Mesenchymal stem cell (in vitro differentiated cells and primary cell): ENCODE measurements around the gene CREBRF.
"Not testable (repeated sequence)": the region's sequence is repeated elsewhere in the genome, so short reads cannot be mapped to it uniquely, and the experiment has no call there.

Source experiments
- DNase-seq: peaks from one replicate; pipeline ENCODE4 v3.0.0-alpha.2; 2013
- H2AFZ ChIP-seq: one replicate; pipeline ENCODE4 v1.6.1; 2013; ENCODE audit warnings: low read depth, mild to moderate bottlenecking, control low read depth, inconsistent platforms, low read length, moderate library complexity
- H2AK5ac ChIP-seq: 2 replicates; pipeline ENCODE4 v1.6.1; 2013; ENCODE audit warnings: low read length, moderate library complexity, mild to moderate bottlenecking, inconsistent platforms; ENCODE audit not compliant: severe bottlenecking
- H2BK120ac ChIP-seq: one replicate; pipeline ENCODE4 v1.6.1; 2013; ENCODE audit warnings: low read depth, mild to moderate bottlenecking, inconsistent platforms, low read length, moderate library complexity
- H2BK12ac ChIP-seq, 2 experiments: one replicate each; pipeline ENCODE4 v1.6.1; 2013; ENCODE audit warnings: inconsistent platforms in 2 of 2, low read length in 2 of 2, mild to moderate bottlenecking in 2 of 2, moderate library complexity in 2 of 2, control low read depth in 1 of 2
- H2BK15ac ChIP-seq: one replicate; pipeline ENCODE4 v1.6.1; 2013; ENCODE audit warnings: mild to moderate bottlenecking, low read depth, inconsistent platforms; ENCODE audit not compliant: poor library complexity, severe bottlenecking
- H2BK5ac ChIP-seq: 2 replicates; pipeline ENCODE4 v1.6.1; 2013; ENCODE audit warnings: low read depth, mild to moderate bottlenecking, low read length, control low read depth, inconsistent platforms; ENCODE audit not compliant: poor library complexity, severe bottlenecking
- H3K14ac ChIP-seq, 2 experiments: one replicate each; pipeline ENCODE4 v1.6.1; 2013; ENCODE audit warnings: inconsistent platforms in 2 of 2, low read length in 2 of 2, control low read depth in 1 of 2, mild to moderate bottlenecking in 1 of 2, moderate library complexity in 1 of 2
- H3K18ac ChIP-seq, 2 experiments: one replicate each; pipeline ENCODE4 v1.6.1; 2013; ENCODE audit warnings: inconsistent platforms in 2 of 2, low read length in 2 of 2, control low read depth in 1 of 2, low read depth in 1 of 2, mild to moderate bottlenecking in 1 of 2
- H3K23ac ChIP-seq, 2 experiments: one replicate each; pipeline ENCODE4 v1.6.1; 2013; ENCODE audit warnings: inconsistent platforms in 2 of 2, low read length in 2 of 2, mild to moderate bottlenecking in 2 of 2, moderate library complexity in 2 of 2, control low read depth in 1 of 2
- H3K27ac ChIP-seq: 2 replicates; pipeline ENCODE4 v1.5.1; 2013; ENCODE audit warnings: mild to moderate bottlenecking, moderate library complexity, low read length, control low read depth, inconsistent platforms; ENCODE audit not compliant: poor library complexity, severe bottlenecking
- H3K27me3 ChIP-seq, 2 experiments: 2 replicates each; pipeline versions ENCODE4 v1.6.1 to v1.7.0; 2013; ENCODE audit warnings: low read length in 2 of 2, mild to moderate bottlenecking in 2 of 2, moderate library complexity in 2 of 2, control low read depth in 1 of 2, inconsistent platforms in 1 of 2; ENCODE audit not compliant: control insufficient read depth in 1 of 2, insufficient read depth in 1 of 2
- H3K36me3 ChIP-seq, 2 experiments: 2 replicates each; pipeline versions ENCODE4 v1.6.1 to v1.7.0; 2013; ENCODE audit warnings: low read length in 2 of 2, control low read depth in 1 of 2, inconsistent platforms in 1 of 2, low read depth in 1 of 2, mild to moderate bottlenecking in 1 of 2; ENCODE audit not compliant: insufficient read depth in 2 of 2, control insufficient read depth in 1 of 2
- H3K4ac ChIP-seq, 2 experiments: one replicate each; pipeline ENCODE4 v1.6.1; 2013; ENCODE audit warnings: inconsistent platforms in 2 of 2, low read length in 2 of 2, mild to moderate bottlenecking in 2 of 2, moderate library complexity in 2 of 2, control low read depth in 1 of 2, low read depth in 1 of 2
- H3K4me1 ChIP-seq: 2 replicates; pipeline ENCODE4 v1.6.1; 2013; ENCODE audit warnings: low read depth, low read length, control low read depth; ENCODE audit not compliant: control insufficient read depth, insufficient read depth
- H3K4me2 ChIP-seq: 2 replicates; pipeline ENCODE4 v1.6.1; 2013; ENCODE audit warnings: low read length, mild to moderate bottlenecking, inconsistent platforms; ENCODE audit not compliant: poor library complexity, severe bottlenecking
- H3K4me3 ChIP-seq, 2 experiments: 2 replicates each; pipeline versions ENCODE4 v1.5.1 to v1.7.0; 2013; ENCODE audit warnings: low read length in 2 of 2, mild to moderate bottlenecking in 2 of 2, control low read depth in 1 of 2, low read depth in 1 of 2; ENCODE audit not compliant: insufficient read depth in 1 of 2
- H3K79me1 ChIP-seq: replicated peaks from 2 replicates; pipeline ENCODE4 v1.6.1; 2013; ENCODE audit warnings: mild to moderate bottlenecking, control low read depth, low read length, inconsistent platforms; ENCODE audit not compliant: poor library complexity, severe bottlenecking
- H3K9ac ChIP-seq: 2 replicates; pipeline ENCODE4 v1.7.0; 2013; ENCODE audit warnings: mild to moderate bottlenecking, low read length, moderate library complexity
- H3K9me3 ChIP-seq: 2 replicates; pipeline ENCODE4 v1.7.0; 2013; ENCODE audit warnings: mild to moderate bottlenecking, low read length; ENCODE audit not compliant: control insufficient read depth
- H4K8ac ChIP-seq: one replicate; pipeline ENCODE4 v1.6.1; 2013; ENCODE audit warnings: inconsistent platforms, mild to moderate bottlenecking, low read length, moderate library complexity
- H4K91ac ChIP-seq: one replicate; pipeline ENCODE4 v1.6.1; 2013; ENCODE audit warnings: mild to moderate bottlenecking, low read length, inconsistent platforms
- WGBS: methylation state at CpG from one replicate; pipeline ENCODE4 v1.1.7; 2013; ENCODE audit warnings: mixed read lengths; 5-methylcytosine and 5-hydroxymethylcytosine counted together

The CREBRF gene

DNA sequence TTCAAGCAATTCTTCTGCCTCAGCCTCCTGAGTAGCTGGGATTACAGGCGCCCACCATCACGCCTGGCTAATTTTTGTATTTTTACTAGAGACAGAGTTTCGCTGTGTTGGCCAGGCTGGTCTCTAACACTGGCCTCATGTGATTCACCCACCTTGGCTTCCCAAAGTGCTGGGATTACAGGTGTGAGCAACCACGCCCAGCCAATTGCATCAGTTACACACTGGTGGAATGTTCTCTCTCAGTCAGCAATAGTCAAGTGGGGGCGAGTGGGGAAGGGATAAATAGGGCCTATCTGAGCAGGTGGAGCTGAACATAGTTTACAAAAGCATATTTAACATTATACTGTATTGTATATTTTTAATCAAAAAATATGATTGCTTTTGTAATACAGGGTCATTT, 98.5 kb downstream of the CREBRF start:
- H4K8ac ChIP-seq, H2BK12ac ChIP-seq, H3K9ac ChIP-seq, H3K18ac ChIP-seq, H2AK5ac ChIP-seq, H3K9me3 ChIP-seq, H3K14ac ChIP-seq, H3K4me1 ChIP-seq, H4K91ac ChIP-seq, H3K27ac ChIP-seq, H3K4me3 ChIP-seq, H3K4ac ChIP-seq, H3K4me2 ChIP-seq, H2BK120ac ChIP-seq, H3K27me3 ChIP-seq, H2BK5ac ChIP-seq, H3K23ac ChIP-seq, H2AFZ ChIP-seq, H2BK15ac ChIP-seq, DNase-seq: not testable (repeated sequence)
- Histone ChIP-seq H3K79me1 (peaks cover 15% of the 10 kb centered on the region), H3K36me3 (peaks cover 39 to 68% of the 10 kb centered on the region in 2 experiments)
- 99% methylated on average over 4 of the region's 5 CpGs for WGBS

DNA sequence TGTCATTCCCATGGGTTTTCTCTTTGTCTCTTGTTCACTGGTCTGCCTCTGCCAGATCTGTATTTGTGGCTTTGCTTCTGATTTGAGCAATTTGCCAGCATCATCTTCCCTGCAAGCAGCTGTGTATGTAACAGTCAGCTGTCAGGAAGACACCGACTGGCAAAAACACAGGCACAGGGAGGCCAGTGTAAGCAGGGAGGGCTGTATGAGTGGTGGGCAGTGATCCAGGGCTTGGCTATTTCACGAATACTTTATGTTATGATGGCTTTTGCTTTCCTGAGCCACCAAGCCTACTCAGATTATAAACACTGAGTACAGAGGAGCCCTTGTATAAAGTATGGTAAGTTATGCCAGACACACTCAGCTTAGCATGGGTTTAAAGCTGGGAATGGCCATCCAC, 99.8 kb downstream of the CREBRF start:
- H3K23ac ChIP-seq, result no peak overlapping the region
- WGBS, result 50% methylated on average over 1 of the region's 2 CpGs

DNA sequence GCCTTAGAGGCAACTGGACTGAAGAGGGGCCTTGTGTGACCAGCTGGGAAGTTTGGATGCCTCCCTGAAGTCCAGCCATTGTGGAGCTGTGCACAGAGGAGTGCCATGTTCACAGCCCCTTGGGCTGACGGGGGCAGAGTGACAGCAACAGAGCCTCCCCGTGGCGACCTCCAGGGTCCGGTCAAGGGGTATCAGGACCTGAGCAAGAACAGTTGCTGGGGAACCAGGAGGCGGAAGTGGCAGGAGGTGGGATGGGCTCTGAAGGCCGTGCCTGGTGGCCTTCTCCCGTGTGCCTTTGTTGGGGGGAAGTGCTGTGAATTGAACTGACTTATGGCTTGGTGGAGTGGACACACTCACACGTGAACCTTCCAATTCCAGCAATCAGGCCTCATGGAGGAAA, 102.2 kb downstream of the CREBRF start:
- no peak overlapping the region for H2AK5ac ChIP-seq
- no peak overlapping the region for H3K27ac ChIP-seq
- H2BK12ac ChIP-seq, result no peak overlapping the region
- H3K14ac ChIP-seq, result no peak overlapping the region
- H3K23ac ChIP-seq, result no peak overlapping the region
- H3K4me1 ChIP-seq, result no peaks in the 10 kb centered on the region
- H3K4me2 ChIP-seq, result no peak overlapping the region
- H3K9ac ChIP-seq, result no peak overlapping the region
- H2AFZ ChIP-seq, result no peak overlapping the region
- no peak overlapping the region for H4K91ac ChIP-seq
- no peak overlapping the region for H4K8ac ChIP-seq
- H3K4me3 ChIP-seq, result no peak overlapping the region
- H3K79me1 ChIP-seq, result peaks cover 14% of the 10 kb centered on the region
- no peak overlapping the region for H2BK5ac ChIP-seq
- no peak for DNase-seq
- H3K4ac ChIP-seq, result no peak overlapping the region
- H3K18ac ChIP-seq, result no peak overlapping the region
- H2BK15ac ChIP-seq, result no peak overlapping the region
- H3K36me3 ChIP-seq, result peaks cover 54 to 82% of the 10 kb centered on the region in 2 experiments
- 89% methylated on average over 8 of the region's 8 CpGs for WGBS
- H2BK120ac ChIP-seq, result no peak overlapping the region
- H3K9me3 ChIP-seq, result no peaks in the 10 kb centered on the region
- no peaks in the 10 kb centered on the region for H3K27me3 ChIP-seq

More for the DNA sequence above, 99.8 kb downstream of the CREBRF start:
- no peak overlapping the region for H4K91ac ChIP-seq
- no peak for DNase-seq
- H3K9ac ChIP-seq, result no peak overlapping the region
- H3K4me1 ChIP-seq, result no peaks in the 10 kb centered on the region
- H2BK5ac ChIP-seq, result no peak overlapping the region
- H2AK5ac ChIP-seq, result no peak overlapping the region
- peaks cover 14% of the 10 kb centered on the region for H3K79me1 ChIP-seq
- H3K27ac ChIP-seq, result no peak overlapping the region
- no peak overlapping the region for H3K14ac ChIP-seq
- no peaks in the 10 kb centered on the region for H3K27me3 ChIP-seq
- no peak overlapping the region for H2AFZ ChIP-seq
- H3K4me2 ChIP-seq, result no peak overlapping the region
- no peak overlapping the region for H3K4me3 ChIP-seq
- H3K36me3 ChIP-seq, result peaks cover 44 to 71% of the 10 kb centered on the region in 2 experiments
- no peaks in the 10 kb centered on the region for H3K9me3 ChIP-seq
- H2BK120ac ChIP-seq, result no peak overlapping the region
- H3K18ac ChIP-seq, result no peak overlapping the region
- no peak overlapping the region for H2BK15ac ChIP-seq
- H2BK12ac ChIP-seq, result no peak overlapping the region
- no peak overlapping the region for H4K8ac ChIP-seq
- H3K4ac ChIP-seq, result no peak overlapping the region

DNA sequence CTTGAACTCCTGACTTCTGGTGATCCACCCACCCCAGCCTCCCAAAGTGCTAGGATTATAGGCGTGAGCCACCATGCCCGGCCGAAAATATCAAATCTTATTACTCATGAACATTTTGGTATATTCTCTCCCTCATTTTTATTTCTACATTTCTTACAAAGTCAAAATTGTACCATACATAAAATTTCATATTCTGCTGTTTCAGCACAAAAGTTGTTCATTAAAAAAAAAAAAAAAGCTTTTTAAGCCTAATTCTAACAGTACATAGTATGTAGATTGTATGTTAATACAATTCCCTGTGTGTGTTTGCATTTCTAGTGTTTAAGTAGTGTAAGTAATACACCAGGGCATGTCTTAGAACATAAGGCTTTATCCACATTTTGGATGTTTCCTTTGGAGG, 103.1 kb downstream of the CREBRF start:
- H3K4me3 ChIP-seq, result no peak overlapping the region
- H2BK5ac ChIP-seq, result no peak overlapping the region
- H3K4ac ChIP-seq, result no peak overlapping the region
- no peaks in the 10 kb centered on the region for H3K27me3 ChIP-seq
- peaks cover 10% of the 10 kb centered on the region for H3K79me1 ChIP-seq
- no peaks in the 10 kb centered on the region for H3K9me3 ChIP-seq
- H3K9ac ChIP-seq, result no peak overlapping the region
- H3K23ac ChIP-seq, result no peak overlapping the region
- H2BK15ac ChIP-seq, result no peak overlapping the region
- H2BK12ac ChIP-seq, result no peak overlapping the region
- H4K91ac ChIP-seq, result no peak overlapping the region
- H3K18ac ChIP-seq, result no peak overlapping the region
- no peak overlapping the region for H2AFZ ChIP-seq
- no peak overlapping the region for H3K14ac ChIP-seq
- WGBS, result 79% methylated on average over 3 of the region's 3 CpGs
- H4K8ac ChIP-seq, result no peak overlapping the region
- H3K4me2 ChIP-seq, result no peak overlapping the region
- no peaks in the 10 kb centered on the region for H3K4me1 ChIP-seq
- DNase-seq, result no peak
- no peak overlapping the region for H2AK5ac ChIP-seq
- no peak overlapping the region for H2BK120ac ChIP-seq
- peaks cover 62 to 82% of the 10 kb centered on the region in 2 experiments for H3K36me3 ChIP-seq
- H3K27ac ChIP-seq, result no peak overlapping the region
